Right lobe of liver (tissue), 4 donors: ENCODE measurements around the gene CKS2.

Source experiments
- POLR2A ChIP-seq: fragments of 450-650 bp; IDR thresholded peaks from one replicate; pipeline ENCODE4 v1.6.1; 2017; ENCODE audit warnings: antibody characterized with exemption, mild to moderate bottlenecking
- TF ChIP-seq, protein P1 (sequence below), 4 donors: fragments of 200-600 bp in 3 of 4; fragments of 450-650 bp in 1 of 4; IDR thresholded peaks; one replicate each; pipeline versions ENCODE4 v1.5.1 to v1.8.0; 2016 to 2022; ENCODE audit warnings: antibody characterized with exemption in 4 of 4, mild to moderate bottlenecking in 2 of 4
- donor health status: DM: no; HTN: no; CAD: no.
- donor health status: DM: no; HTN: no; CAD: no.
- donor health status: DM: no; HTN: yes; CAD: no.

DNA sequence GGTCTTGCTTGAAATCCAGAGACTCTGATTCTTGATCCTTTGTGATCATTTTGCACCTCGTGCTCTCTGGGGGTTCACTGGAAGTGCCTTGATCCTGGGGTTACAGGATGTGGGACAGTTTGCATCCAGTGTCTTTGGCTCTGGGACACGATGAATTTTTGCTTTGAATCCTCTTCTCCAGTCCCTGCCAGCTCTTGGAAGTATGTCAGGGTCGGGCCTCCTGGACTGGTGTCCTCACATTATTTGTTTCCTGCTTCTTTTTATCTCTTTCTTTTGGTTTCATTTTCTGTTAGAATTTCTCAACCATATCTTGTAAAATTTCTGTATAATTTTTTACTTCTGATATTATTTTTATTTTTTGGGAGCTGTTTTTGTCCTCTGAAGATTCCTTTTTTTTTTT lies 41.5 kb downstream of the CKS2 start:
- TF ChIP-seq, protein P1, sequence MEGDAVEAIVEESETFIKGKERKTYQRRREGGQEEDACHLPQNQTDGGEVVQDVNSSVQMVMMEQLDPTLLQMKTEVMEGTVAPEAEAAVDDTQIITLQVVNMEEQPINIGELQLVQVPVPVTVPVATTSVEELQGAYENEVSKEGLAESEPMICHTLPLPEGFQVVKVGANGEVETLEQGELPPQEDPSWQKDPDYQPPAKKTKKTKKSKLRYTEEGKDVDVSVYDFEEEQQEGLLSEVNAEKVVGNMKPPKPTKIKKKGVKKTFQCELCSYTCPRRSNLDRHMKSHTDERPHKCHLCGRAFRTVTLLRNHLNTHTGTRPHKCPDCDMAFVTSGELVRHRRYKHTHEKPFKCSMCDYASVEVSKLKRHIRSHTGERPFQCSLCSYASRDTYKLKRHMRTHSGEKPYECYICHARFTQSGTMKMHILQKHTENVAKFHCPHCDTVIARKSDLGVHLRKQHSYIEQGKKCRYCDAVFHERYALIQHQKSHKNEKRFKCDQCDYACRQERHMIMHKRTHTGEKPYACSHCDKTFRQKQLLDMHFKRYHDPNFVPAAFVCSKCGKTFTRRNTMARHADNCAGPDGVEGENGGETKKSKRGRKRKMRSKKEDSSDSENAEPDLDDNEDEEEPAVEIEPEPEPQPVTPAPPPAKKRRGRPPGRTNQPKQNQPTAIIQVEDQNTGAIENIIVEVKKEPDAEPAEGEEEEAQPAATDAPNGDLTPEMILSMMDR (IDR thresholded peaks at IDR 0.05), result no peak
- no peak for TF ChIP-seq POLR2A
